ENCODE results near the gene CAMSAP2.

The CAMSAP2 gene

GRCh38 chr1:200783926-200784325 is 45.2 kb downstream of the CAMSAP2 start:
- peaks cover 7% of the 10 kb centered on the region for H3K4me1 ChIP-seq (ENCODE audit: insufficient read depth, low read length, poor library complexity, severe bottlenecking)
- H3K9me2 ChIP-seq (replicated peaks; ENCODE audit: low read depth, low read length) = no peaks in the 10 kb centered on the region
- no peak overlapping the region for H3K9ac ChIP-seq (ENCODE audit: low read depth, low read length, poor library complexity, severe bottlenecking)
- no peak overlapping the region for H3K4me2 ChIP-seq (ENCODE audit: low read depth, low read length, poor library complexity, severe bottlenecking)
- H3K4me3 ChIP-seq (ENCODE audit: low read length, poor library complexity, severe bottlenecking) = no peak overlapping the region
- TF ChIP-seq CTCF (conservative IDR thresholded peaks at IDR 0.05; ENCODE audit: low read length) = no peak
- TF ChIP-seq EZH2phosphoT487 (IDR thresholded peaks at IDR 0.05; ENCODE audit: borderline replicate concordance) = no peak
- H2AFZ ChIP-seq (ENCODE audit: low read length) = no peak overlapping the region
- no peaks in the 10 kb centered on the region for H3K79me2 ChIP-seq (ENCODE audit: insufficient read depth, low read length)
- no peaks in the 10 kb centered on the region; the same call in 1 of the 2 replicates for H3K9me3 ChIP-seq (ENCODE audit: insufficient read depth, low read depth, low read length)
- no peaks in the 10 kb centered on the region for H3F3A ChIP-seq (ENCODE audit: low read depth)
- no peaks in the 10 kb centered on the region for H3K36me3 ChIP-seq (ENCODE audit: insufficient read depth, low read length)
- no peaks in the 10 kb centered on the region for H4K20me1 ChIP-seq (ENCODE audit: insufficient read depth, low read length, poor library complexity, severe bottlenecking)
- no peaks in the 10 kb centered on the region for H3K27me3 ChIP-seq (ENCODE audit: insufficient read depth, low read length, poor library complexity, severe bottlenecking)

DNA sequence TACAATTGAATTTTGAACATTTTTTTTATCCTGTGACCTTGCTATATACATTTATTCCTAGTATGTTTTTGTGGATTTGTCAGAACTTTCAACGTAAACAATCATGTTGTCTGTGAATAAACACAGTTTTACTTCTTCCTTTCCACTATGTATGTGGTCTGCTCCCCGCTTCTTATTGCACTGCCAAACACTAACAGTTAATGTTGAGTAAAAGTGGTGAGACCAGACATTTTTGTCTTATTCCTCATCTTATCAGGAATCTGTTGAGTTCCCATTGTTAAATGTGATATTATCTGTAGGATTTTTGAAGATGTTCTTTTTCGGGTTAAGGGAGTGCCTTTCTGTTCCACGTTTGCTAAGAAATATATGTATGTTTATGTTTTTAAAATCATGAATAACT is 45.9 kb downstream of the CAMSAP2 start:
- H3K36me3 ChIP-seq (ENCODE audit: insufficient read depth, low read length) = no peaks in the 10 kb centered on the region
- no peaks in the 10 kb centered on the region for H3K9me2 ChIP-seq (replicated peaks; ENCODE audit: low read depth, low read length)
- H4K20me1 ChIP-seq (ENCODE audit: insufficient read depth, low read length, poor library complexity, severe bottlenecking) = no peaks in the 10 kb centered on the region
- no peak overlapping the region for H3K9ac ChIP-seq (ENCODE audit: low read depth, low read length, poor library complexity, severe bottlenecking)
- H3F3A ChIP-seq (ENCODE audit: low read depth) = no peaks in the 10 kb centered on the region
- H3K79me2 ChIP-seq (ENCODE audit: insufficient read depth, low read length) = no peaks in the 10 kb centered on the region
- no peaks in the 10 kb centered on the region; the same call in 1 of the 2 replicates for H3K9me3 ChIP-seq (ENCODE audit: insufficient read depth, low read depth, low read length)
- H3K4me1 ChIP-seq (ENCODE audit: insufficient read depth, low read length, poor library complexity, severe bottlenecking) = peaks cover 7% of the 10 kb centered on the region
- no peak overlapping the region for H3K4me2 ChIP-seq (ENCODE audit: low read depth, low read length, poor library complexity, severe bottlenecking)
- TF ChIP-seq EZH2phosphoT487 (IDR thresholded peaks at IDR 0.05; ENCODE audit: borderline replicate concordance) (no peak), CTCF (conservative IDR thresholded peaks at IDR 0.05; ENCODE audit: low read length) (no peak)
- H3K27me3 ChIP-seq (ENCODE audit: insufficient read depth, low read length, poor library complexity, severe bottlenecking) = no peaks in the 10 kb centered on the region
- H2AFZ ChIP-seq (ENCODE audit: low read length) = no peak overlapping the region
- no peak overlapping the region for H3K4me3 ChIP-seq (ENCODE audit: low read length, poor library complexity, severe bottlenecking)

GRCh38 chr1:200786788-200787187 is 48.1 kb downstream of the CAMSAP2 start:
- no peak overlapping the region for H3K4me2 ChIP-seq (ENCODE audit: low read depth, low read length, poor library complexity, severe bottlenecking)
- H3F3A ChIP-seq (ENCODE audit: low read depth) = no peaks in the 10 kb centered on the region
- H4K20me1 ChIP-seq (ENCODE audit: insufficient read depth, low read length, poor library complexity, severe bottlenecking) = no peaks in the 10 kb centered on the region
- no peak for TF ChIP-seq EZH2phosphoT487 (IDR thresholded peaks at IDR 0.05; ENCODE audit: borderline replicate concordance)
- TF ChIP-seq CTCF (conservative IDR thresholded peaks at IDR 0.05; ENCODE audit: low read length) = no peak
- no peaks in the 10 kb centered on the region for H3K9me2 ChIP-seq (replicated peaks; ENCODE audit: low read depth, low read length)
- no peak overlapping the region for H3K9ac ChIP-seq (ENCODE audit: low read depth, low read length, poor library complexity, severe bottlenecking)
- H3K4me1 ChIP-seq (ENCODE audit: insufficient read depth, low read length, poor library complexity, severe bottlenecking) = no peaks in the 10 kb centered on the region
- H3K27me3 ChIP-seq (ENCODE audit: insufficient read depth, low read length, poor library complexity, severe bottlenecking) = no peaks in the 10 kb centered on the region
- no peaks in the 10 kb centered on the region for H3K79me2 ChIP-seq (ENCODE audit: insufficient read depth, low read length)
- no peaks in the 10 kb centered on the region for H3K36me3 ChIP-seq (ENCODE audit: insufficient read depth, low read length)
- H3K4me3 ChIP-seq (ENCODE audit: low read length, poor library complexity, severe bottlenecking) = no peak overlapping the region
- no peak overlapping the region for H2AFZ ChIP-seq (ENCODE audit: low read length)
- H3K9me3 ChIP-seq (ENCODE audit: insufficient read depth, low read depth, low read length) = no peaks in the 10 kb centered on the region; the same call in 1 of the 2 replicates

Measured in Loucy (cell line).